Stimulated activated CD4-positive, alpha-beta T cell treated with anti-CD3 and anti-CD28 coated beads, TNF-alpha, amount 100 ng/mL, for 24 hours (primary cell): ENCODE results near the gene UBAC2.
A peak's percentile ranks its signal among the peaks of the same experiment; 100 is the strongest.

ENCODE experiments used
- DNase-seq, 3 experiments: peaks; one replicate each; pipeline ENCODE4 v3.0.0-alpha.2; 2020; ENCODE audit warnings: low read depth in 3 of 3

UBAC2 gene

GRCh38 chr13:99295488-99296252 is 95.0 kb downstream of the UBAC2 start:
- no peak for DNase-seq

- DNase-seq: no peak
These were observed 95.7 kb downstream of the UBAC2 start for GRCh38 chr13:99296398-99296797.

GRCh38 chr13:99297331-99297730 is 96.7 kb downstream of the UBAC2 start:
- no peak for DNase-seq

- no peak for DNase-seq
These were observed 97.4 kb downstream of the UBAC2 start for GRCh38 chr13:99298056-99298455.

DNA sequence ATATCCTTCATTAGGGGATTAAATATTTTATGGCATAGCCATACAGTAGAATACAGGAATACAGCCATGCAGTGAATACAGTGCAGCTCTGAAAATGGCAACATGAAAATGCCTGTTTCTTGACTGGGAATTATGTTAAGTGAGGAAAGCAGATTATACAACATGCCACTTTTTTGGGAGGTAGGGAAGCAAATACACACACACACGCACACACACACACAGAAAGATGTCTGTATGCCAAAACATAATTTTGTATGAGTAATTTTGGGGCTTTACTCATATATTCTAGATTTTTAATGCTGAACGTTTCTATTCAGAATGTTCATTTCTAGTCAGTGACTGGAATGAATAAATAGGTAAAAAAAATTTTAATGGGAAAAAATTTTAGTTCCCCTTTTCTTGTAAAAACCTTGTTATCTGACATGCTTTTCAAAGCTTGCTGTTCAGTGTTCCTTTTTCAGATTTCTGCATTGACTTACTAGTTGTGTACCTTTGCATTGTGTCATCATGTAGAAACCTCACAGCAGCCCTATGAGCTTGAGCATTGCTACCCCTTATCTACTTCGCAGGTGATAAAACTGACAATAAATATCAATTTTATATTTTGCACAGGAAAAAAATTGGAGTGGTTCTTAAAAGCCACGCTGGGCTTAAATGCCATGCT is 98.7 kb downstream of the UBAC2 start:
- no peak for DNase-seq

DNA sequence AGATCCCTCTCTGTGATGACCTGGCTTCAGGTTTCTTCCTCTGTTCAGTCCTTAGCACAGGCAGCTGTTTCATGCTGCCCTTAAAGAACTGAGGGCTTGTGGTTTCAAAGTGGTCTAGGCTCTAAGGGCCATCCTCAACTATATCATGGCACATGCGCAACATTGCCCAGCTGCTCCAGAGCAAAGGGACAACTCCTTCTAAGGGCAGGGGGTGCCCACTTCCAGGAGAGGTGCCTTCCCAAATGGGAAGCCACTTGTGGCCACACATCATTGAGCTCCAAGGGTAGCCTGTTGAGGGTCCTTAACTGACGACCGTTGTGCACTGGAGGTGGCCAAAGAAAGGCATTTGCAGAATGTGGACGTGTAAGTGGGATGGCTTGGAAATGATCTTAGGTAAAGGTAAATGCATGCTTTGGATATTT is 99.3 kb downstream of the UBAC2 start:
- DNase-seq: no peak

- DNase-seq: no peak
These were observed 100.6 kb downstream of the UBAC2 start for GRCh38 chr13:99301056-99301838.

DNA sequence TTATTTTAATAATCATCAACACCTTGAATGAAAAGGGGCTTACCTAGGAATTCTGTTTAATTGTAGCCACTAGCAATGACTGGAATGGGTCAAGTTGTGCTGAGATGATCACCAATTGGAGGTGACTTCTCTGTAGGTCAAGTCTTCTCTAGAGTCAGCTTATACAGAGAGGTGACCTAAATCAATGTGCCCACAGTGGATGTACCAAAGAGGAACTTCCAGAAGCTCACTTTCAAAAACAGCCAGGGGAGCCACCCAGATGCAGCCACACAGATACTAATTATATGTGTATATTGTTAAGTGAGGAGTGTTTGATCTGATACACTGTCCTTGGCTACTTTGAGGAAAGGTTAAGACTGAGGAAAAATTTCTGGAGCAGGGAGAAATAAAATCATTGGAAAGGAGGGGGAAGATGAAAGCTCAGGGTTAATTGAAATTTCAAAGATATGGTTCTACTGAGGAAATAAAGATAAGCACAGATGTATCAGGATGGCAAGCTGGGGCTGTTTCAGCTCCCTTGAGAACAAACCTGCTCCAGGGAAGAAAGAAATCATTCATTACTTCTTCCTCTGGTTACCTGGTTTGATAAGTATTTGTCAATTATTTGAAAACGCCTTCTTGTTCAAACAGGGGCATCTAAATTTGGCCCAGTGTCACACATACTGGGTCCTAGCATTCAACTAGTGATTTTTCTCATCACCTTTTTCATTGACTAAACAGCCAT is 101.4 kb downstream of the UBAC2 start:
- DNase-seq: no peak

- DNase-seq: no peak
These were observed 102.2 kb downstream of the UBAC2 start for GRCh38 chr13:99302637-99303505.

DNA sequence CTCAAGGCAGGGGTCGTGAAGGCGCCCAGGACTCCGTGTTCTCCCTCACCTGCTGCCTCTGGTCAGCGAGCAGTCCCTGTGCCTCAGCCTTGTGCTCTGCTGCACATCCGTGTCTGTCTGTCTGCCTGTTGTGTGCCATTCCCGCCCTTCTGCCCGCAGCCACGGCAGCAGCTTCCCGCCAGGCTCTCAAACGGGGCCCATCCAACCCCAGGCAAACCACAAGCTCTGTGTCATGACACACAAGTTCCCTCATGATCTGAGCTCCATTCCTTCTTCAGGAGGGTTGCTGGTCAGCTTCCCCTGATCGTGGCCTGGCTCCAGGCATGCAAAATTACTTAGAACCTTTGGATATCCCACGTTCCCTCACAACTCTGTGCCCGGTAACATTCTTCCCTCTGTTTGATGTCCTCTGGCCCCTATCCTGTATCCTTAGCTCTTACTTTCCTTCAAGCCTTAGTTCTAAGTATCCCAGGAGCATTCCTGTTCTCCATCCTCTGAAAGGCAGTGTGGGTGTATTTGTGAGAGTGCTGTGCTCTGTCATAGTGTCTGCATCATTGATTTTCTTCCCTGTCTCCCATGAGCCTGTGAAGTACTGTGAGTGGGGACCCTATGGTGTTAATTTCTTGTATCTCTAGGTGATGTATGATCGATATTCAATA is 103.3 kb downstream of the UBAC2 start:
- DNase-seq: peak in 1 of 3 experiments; percentile 72

DNA sequence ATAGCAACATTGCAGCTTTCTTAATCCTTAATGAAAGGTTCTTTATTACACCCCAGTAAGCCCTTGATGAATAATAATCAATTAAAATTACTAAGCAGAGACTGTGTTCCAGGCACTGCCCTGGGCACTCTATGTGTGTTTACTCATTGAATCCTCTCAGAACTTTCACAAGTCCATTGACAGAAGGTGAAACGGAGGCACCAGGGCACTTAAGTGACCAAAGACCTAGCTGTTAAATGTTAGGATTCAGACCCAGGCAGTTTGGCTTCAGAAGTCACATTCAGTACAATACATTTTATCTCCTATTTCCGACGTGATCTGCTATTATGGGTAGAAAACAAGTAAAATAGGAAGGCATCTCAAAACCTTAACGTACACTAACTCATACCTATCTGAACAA is 103.9 kb downstream of the UBAC2 start:
- DNase-seq: no peak

- DNase-seq: no peak
These were observed 104.5 kb downstream of the UBAC2 start for GRCh38 chr13:99305158-99305557.

DNA sequence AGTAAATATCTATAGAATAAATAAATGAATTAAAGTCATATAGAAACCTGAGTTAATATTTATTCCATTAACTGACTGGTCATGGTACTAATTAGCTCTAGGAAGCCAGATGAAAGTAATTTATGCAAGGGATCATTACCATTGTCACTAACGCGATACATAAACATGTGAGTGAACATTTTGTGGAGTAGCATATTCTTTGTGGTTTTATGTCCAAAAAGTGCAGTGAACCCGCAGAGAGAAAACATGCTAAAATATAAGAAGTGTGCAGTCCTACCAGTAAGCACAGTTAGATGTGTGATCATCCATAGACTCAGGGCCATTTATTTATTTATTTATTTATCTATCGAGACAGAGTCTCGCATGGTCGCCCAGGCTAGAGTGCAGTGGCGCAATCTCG is 104.9 kb downstream of the UBAC2 start:
- DNase-seq: no peak

- DNase-seq: no peak
These were observed 106.6 kb downstream of the UBAC2 start, which contains the start of gene GPR183 for GRCh38 chr13:99307247-99307646. Gene GPR183, minus strand, starts transcription at chr13:99307399. Its CDS starts 11,254 bp downstream, at chr13:99296145.

GRCh38 chr13:99307648-99308339 is 107.1 kb downstream of the UBAC2 start:
- peak; percentile 53 to 82 (median 73) for DNase-seq

DNA sequence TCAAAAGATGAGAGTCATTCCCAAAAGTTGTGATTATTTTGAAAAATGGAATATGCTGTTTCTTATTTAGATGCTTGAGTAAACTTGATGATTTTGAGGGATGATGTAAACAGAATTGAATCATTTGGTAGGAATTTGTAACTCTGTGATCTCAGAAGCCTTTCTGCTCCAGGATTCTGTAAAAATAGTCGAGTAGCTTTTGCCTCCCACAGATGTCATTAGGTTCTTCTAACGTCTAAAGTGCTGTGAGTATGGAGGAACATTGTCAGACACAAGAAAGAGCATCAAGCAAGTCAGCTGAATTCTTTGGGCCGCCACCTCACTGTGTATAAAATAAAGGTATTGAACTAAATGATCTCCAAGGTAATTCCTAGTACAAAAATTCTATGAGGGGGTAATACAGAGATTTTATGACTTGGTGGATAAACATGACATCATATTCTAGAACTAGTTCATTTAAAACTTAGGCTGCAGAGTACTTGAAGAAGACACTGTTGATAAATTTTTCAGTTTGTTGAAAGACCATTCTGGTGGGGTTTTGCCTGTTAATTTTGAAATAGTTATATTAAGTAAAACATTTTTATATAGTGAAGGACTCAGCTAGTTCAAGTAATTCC is 107.9 kb downstream of the UBAC2 start:
- no peak for DNase-seq

- no peak for DNase-seq
These were observed 109.9 kb downstream of the UBAC2 start for GRCh38 chr13:99310382-99311031.

DNA sequence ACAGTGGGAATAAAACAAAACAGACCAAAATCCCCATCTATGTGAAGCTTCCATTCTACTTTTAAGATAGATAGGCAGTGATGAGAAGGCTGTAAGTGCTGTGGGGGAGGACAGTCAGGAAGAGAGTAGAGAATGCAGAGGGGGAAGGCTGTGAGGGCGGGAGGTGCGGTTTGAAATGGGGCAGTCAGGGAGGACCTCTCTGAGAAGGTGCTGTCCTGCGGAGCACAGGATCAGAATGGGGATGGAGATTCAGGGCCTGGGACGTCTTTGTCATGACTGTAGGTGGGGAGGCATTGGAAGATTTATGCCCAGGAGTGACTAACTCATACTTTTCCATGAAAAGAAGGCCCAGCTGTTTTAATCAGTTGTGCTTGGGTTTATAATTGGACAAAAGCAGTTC is 110.5 kb downstream of the UBAC2 start:
- DNase-seq: peak in 1 of 3 experiments; percentile 59
